Dedifferentiated amniotic fluid mesenchymal stem cell (primary cell): Measurements from ENCODE around the gene UGCG.
"Not testable (repeated sequence)": the region's sequence is repeated elsewhere in the genome, so short reads cannot be mapped to it uniquely, and the experiment has no call there.

Experiments used
- DNase-seq: peaks from one replicate; pipeline ENCODE4 v3.0.0-alpha.2; 2016; ENCODE audit errors: extremely low spot score

The UGCG gene

GRCh38 chr9:111953444-111953843 lies 56.8 kb downstream of the UGCG start:
- no peak for DNase-seq

- DNase-seq: no peak
Measured at GRCh38 chr9:111955048-111955447, 58.4 kb downstream of the UGCG start.

- DNase-seq: peak; percentile 92
Measured at GRCh38 chr9:111957856-111958631, 61.4 kb downstream of the UGCG start.

GRCh38 chr9:111959468-111960359 lies 63.1 kb downstream of the UGCG start:
- peak; percentile 29 for DNase-seq

GRCh38 chr9:111960485-111960884 lies 63.9 kb downstream of the UGCG start:
- not testable (repeated sequence) for DNase-seq

GRCh38 chr9:111961009-111961408 lies 64.4 kb downstream of the UGCG start:
- DNase-seq: no peak

- DNase-seq: no peak
Measured at GRCh38 chr9:111961575-111961974, 65.0 kb downstream of the UGCG start.

- no peak for DNase-seq
Measured at GRCh38 chr9:111962021-111962420, 65.4 kb downstream of the UGCG start.

- no peak for DNase-seq
Measured at GRCh38 chr9:111963995-111964394, 67.4 kb downstream of the UGCG start.

- peak; percentile 44 for DNase-seq
Measured at GRCh38 chr9:111965566-111966019, 69.0 kb downstream of the UGCG start.

GRCh38 chr9:111966124-111966723 lies 69.6 kb downstream of the UGCG start:
- no peak for DNase-seq

- no peak for DNase-seq
Measured at GRCh38 chr9:111966861-111967291, 70.3 kb downstream of the UGCG start.

- no peak for DNase-seq
Measured at GRCh38 chr9:111967621-111968020, 71.0 kb downstream of the UGCG start.

GRCh38 chr9:111969061-111969460 lies 72.4 kb downstream of the UGCG start:
- DNase-seq: no peak

- DNase-seq: no peak
Measured at GRCh38 chr9:111969622-111970021, 73.0 kb downstream of the UGCG start.

- no peak for DNase-seq
Measured at GRCh38 chr9:111970827-111971226, 74.2 kb downstream of the UGCG start.

- DNase-seq: no peak
Measured at GRCh38 chr9:111974092-111974681, 77.6 kb downstream of the UGCG start.

GRCh38 chr9:111975709-111976108 lies 79.1 kb downstream of the UGCG start:
- DNase-seq: no peak

- no peak for DNase-seq
Measured at GRCh38 chr9:111978616-111979015, 82.0 kb downstream of the UGCG start.

- DNase-seq: no peak
Measured at GRCh38 chr9:111979561-111979960, 82.9 kb downstream of the UGCG start.

- DNase-seq: no peak
Measured at GRCh38 chr9:111980398-111980797, 83.8 kb downstream of the UGCG start.

- no peak for DNase-seq
Measured at GRCh38 chr9:111983484-111983908, 86.9 kb downstream of the UGCG start.
